ENCODE measurements around the gene ZNF850. TPM values are rescaled to one million over a fixed set of nuclear protein-coding genes. Genes with fewer than 3 reads are reported as not detected.

The ZNF850 gene
- total and polyA plus RNA-seq, 2 of the 8 experiments (the other 6 are each of a cell fraction or from before 2014, with no cell fraction given), result 6.7 to 21.2 TPM

GRCh38 chr19:36687214-36688056, 85.2 kb downstream of the ZNF850 start, which contains the start of gene ZNF567 (continued):
- TF ChIP-seq BRCA1 (IDR thresholded peaks at IDR 0.05; ENCODE audit: low read depth, low read length) (no peak; the same call in 1 of the 2 replicates), PHF8 (conservative IDR thresholded peaks at IDR 0.05; ENCODE audit: low read depth, low read length) (peak; percentile 96), EZH2 (IDR thresholded peaks at IDR 0.05; ENCODE audit: low read depth, low read length, severe bottlenecking) (no peak), HDAC2 (IDR thresholded peaks at IDR 0.05; ENCODE audit: borderline replicate concordance in 1 of 2, low read depth in 2 of 2, low read length in 2 of 2) (peak in 1 of 2 experiments; percentile 22; a peak in 1 of 4 replicates), RFX5 (IDR thresholded peaks at IDR 0.05; ENCODE audit: borderline replicate concordance, low read depth, low read length) (no peak), TAF1 (IDR thresholded peaks at IDR 0.05; ENCODE audit: low read depth, low read length) (peak; percentile 76), RXRA (IDR thresholded peaks at IDR 0.05; ENCODE audit: insufficient read depth, low read depth, low read length) (no peak), TCF12 (IDR thresholded peaks at IDR 0.05; ENCODE audit: low read depth, low read length) (no peak), POLR2AphosphoS5 (IDR thresholded peaks at IDR 0.05; ENCODE audit: low read depth, low read length) (peak; percentile 91), NANOG (IDR thresholded peaks at IDR 0.05; ENCODE audit: insufficient read depth, low read depth, low read length, poor library complexity, severe bottlenecking) (no peak), SP1 (IDR thresholded peaks at IDR 0.05; ENCODE audit: low read depth, low read length) (no peak), RBBP5 (IDR thresholded peaks at IDR 0.05; ENCODE audit: borderline replicate concordance, low read depth, low read length) (no peak; the same call in 1 of the 2 replicates), JUND (IDR thresholded peaks at IDR 0.05; ENCODE audit: low read length) (no peak), KDM5A (IDR thresholded peaks at IDR 0.05; ENCODE audit: low read length) (no peak), KDM1A (IDR thresholded peaks at IDR 0.05; ENCODE audit: borderline replicate concordance, low read length) (no peak), E2F6 (IDR thresholded peaks at IDR 0.05) (no peak; the same call in 1 of the 2 replicates), SIX5 (IDR thresholded peaks at IDR 0.05; ENCODE audit: low read depth, low read length) (peak; percentile 65)
- TF ChIP-seq, protein P1, sequence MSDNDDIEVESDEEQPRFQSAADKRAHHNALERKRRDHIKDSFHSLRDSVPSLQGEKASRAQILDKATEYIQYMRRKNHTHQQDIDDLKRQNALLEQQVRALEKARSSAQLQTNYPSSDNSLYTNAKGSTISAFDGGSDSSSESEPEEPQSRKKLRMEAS (IDR thresholded peaks at IDR 0.05), result peak; percentile 52; the same call in 1 of the 2 replicates
- TF ChIP-seq, protein P2, sequence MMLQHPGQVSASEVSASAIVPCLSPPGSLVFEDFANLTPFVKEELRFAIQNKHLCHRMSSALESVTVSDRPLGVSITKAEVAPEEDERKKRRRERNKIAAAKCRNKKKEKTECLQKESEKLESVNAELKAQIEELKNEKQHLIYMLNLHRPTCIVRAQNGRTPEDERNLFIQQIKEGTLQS (IDR thresholded peaks at IDR 0.05; ENCODE audit: insufficient read depth, low read depth, low read length), result no peak

Measured in H1 (cell line).